ENCODE measurements around the gene AMIGO1. TPM values are rescaled to one million over a fixed set of nuclear protein-coding genes. Genes with fewer than 3 reads are reported as not detected.

Gene AMIGO1
- total RNA-seq, 1 experiment from 2014 or later = 0.10 TPM

- no peaks in the 10 kb centered on the region for H3K79me2 ChIP-seq (ENCODE audit: insufficient read depth, low read length)
- ChIA-PET POLR2A (no interaction called here), RAD21 (ENCODE audit: low non-redundant PET in 1 of 2, low total read pairs in 2 of 2, uncharacterized antibody in 2 of 2, unreplicated experiment in 2 of 2) (no interaction called here), CTCF (interaction anchor here (1.1 kb wide), 1 partner anchor 7 kb away, joined by 3 read pairs; no protein-coding TSS in a partner anchor)
- intact Hi-C loops (cut with micrococcal nuclease) = loop anchor here (10.0 kb wide), 1 partner anchor 334 kb away; no protein-coding TSS in a partner anchor
- ATAC-seq (no peak), DNase-seq (ENCODE audit: low read depth, low spot score) (no peak)
- H3K27me3 ChIP-seq (ENCODE audit: insufficient read depth, low read length) = no peaks in the 10 kb centered on the region
- H3K4me3 ChIP-seq (replicated peaks in 1 of 2; ENCODE audit: low read depth in 1 of 2, low read length in 2 of 2) = no peak overlapping the region
- no peak overlapping the region for H3K9ac ChIP-seq (ENCODE audit: low read length)
- H3K9me2 ChIP-seq (ENCODE audit: insufficient read depth) = no peaks in the 10 kb centered on the region
- H4K20me1 ChIP-seq (ENCODE audit: insufficient read depth) = no peaks in the 10 kb centered on the region
- H3K27ac ChIP-seq (ENCODE audit: low read depth, low read length) = no peak overlapping the region
- BruUV-seq (replicated peaks) = no TSS peak
- no peaks in the 10 kb centered on the region for H3K4me1 ChIP-seq (ENCODE audit: control insufficient read depth in 1 of 2, insufficient read depth in 2 of 2, low read length in 2 of 2)
- TF ChIP-seq, protein P1, sequence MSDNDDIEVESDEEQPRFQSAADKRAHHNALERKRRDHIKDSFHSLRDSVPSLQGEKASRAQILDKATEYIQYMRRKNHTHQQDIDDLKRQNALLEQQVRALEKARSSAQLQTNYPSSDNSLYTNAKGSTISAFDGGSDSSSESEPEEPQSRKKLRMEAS (IDR thresholded peaks at IDR 0.05) = no peak
- TF ChIP-seq ZNF274 (IDR thresholded peaks at IDR 0.05; ENCODE audit: low read depth, low read length) = no peak
- no peak for TF ChIP-seq JUND (IDR thresholded peaks at IDR 0.05)
- no peaks in the 10 kb centered on the region for H3K36me3 ChIP-seq (ENCODE audit: control insufficient read depth in 1 of 2, insufficient read depth in 2 of 2, low read length in 2 of 2)
- no peaks in the 10 kb centered on the region for H3K9me3 ChIP-seq (ENCODE audit: control insufficient read depth in 1 of 2, insufficient read depth in 1 of 2, low read depth in 1 of 2, low read length in 2 of 2)
- no peak overlapping the region for H2AFZ ChIP-seq (ENCODE audit: low read depth, low read length, poor library complexity, severe bottlenecking)
- no peak overlapping the region for H3K4me2 ChIP-seq (ENCODE audit: low read length)
Measured at GRCh38 chr1:109538827-109539555, 29.5 kb upstream of the AMIGO1 start.

- no TSS peak for BruUV-seq (replicated peaks)
- Histone ChIP-seq H3K9me3 (ENCODE audit: control insufficient read depth in 1 of 2, insufficient read depth in 1 of 2, low read depth in 1 of 2, low read length in 2 of 2) (no peaks in the 10 kb centered on the region), H3K27me3 (ENCODE audit: insufficient read depth, low read length) (no peaks in the 10 kb centered on the region), H3K4me3 (replicated peaks in 1 of 2; ENCODE audit: low read depth in 1 of 2, low read length in 2 of 2) (no peak overlapping the region), H3K9me2 (ENCODE audit: insufficient read depth) (no peaks in the 10 kb centered on the region), H3K4me1 (ENCODE audit: control insufficient read depth in 1 of 2, insufficient read depth in 2 of 2, low read length in 2 of 2) (peaks cover 1 to 6% of the 10 kb centered on the region in 2 experiments; a peak in 3 of 4 replicates), H3K79me2 (ENCODE audit: insufficient read depth, low read length) (no peaks in the 10 kb centered on the region), H3K27ac (ENCODE audit: low read depth, low read length) (no peak overlapping the region), H2AFZ (ENCODE audit: low read depth, low read length, poor library complexity, severe bottlenecking) (no peak overlapping the region), H3K4me2 (ENCODE audit: low read length) (no peak overlapping the region), H3K9ac (ENCODE audit: low read length) (no peak overlapping the region), H4K20me1 (ENCODE audit: insufficient read depth) (no peaks in the 10 kb centered on the region), H3K36me3 (ENCODE audit: control insufficient read depth in 1 of 2, insufficient read depth in 2 of 2, low read length in 2 of 2) (no peaks in the 10 kb centered on the region)
- TF ChIP-seq SP1 (IDR thresholded peaks at IDR 0.05; ENCODE audit: low read depth) = no peak
- no peak for TF ChIP-seq TCF7L2 (IDR thresholded peaks at IDR 0.05; ENCODE audit: borderline replicate concordance, extremely low read depth, insufficient read depth, insufficient read length)
- TF ChIP-seq FOSL1 (IDR thresholded peaks at IDR 0.05; ENCODE audit: low read depth) = no peak
- TF ChIP-seq, protein P2, sequence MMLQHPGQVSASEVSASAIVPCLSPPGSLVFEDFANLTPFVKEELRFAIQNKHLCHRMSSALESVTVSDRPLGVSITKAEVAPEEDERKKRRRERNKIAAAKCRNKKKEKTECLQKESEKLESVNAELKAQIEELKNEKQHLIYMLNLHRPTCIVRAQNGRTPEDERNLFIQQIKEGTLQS (IDR thresholded peaks at IDR 0.05) = no peak
- TF ChIP-seq ZFX (IDR thresholded peaks at IDR 0.05) = no peak
- no peak for TF ChIP-seq RAD21 (IDR thresholded peaks at IDR 0.05; ENCODE audit: low read depth)
- TF ChIP-seq, protein P3, sequence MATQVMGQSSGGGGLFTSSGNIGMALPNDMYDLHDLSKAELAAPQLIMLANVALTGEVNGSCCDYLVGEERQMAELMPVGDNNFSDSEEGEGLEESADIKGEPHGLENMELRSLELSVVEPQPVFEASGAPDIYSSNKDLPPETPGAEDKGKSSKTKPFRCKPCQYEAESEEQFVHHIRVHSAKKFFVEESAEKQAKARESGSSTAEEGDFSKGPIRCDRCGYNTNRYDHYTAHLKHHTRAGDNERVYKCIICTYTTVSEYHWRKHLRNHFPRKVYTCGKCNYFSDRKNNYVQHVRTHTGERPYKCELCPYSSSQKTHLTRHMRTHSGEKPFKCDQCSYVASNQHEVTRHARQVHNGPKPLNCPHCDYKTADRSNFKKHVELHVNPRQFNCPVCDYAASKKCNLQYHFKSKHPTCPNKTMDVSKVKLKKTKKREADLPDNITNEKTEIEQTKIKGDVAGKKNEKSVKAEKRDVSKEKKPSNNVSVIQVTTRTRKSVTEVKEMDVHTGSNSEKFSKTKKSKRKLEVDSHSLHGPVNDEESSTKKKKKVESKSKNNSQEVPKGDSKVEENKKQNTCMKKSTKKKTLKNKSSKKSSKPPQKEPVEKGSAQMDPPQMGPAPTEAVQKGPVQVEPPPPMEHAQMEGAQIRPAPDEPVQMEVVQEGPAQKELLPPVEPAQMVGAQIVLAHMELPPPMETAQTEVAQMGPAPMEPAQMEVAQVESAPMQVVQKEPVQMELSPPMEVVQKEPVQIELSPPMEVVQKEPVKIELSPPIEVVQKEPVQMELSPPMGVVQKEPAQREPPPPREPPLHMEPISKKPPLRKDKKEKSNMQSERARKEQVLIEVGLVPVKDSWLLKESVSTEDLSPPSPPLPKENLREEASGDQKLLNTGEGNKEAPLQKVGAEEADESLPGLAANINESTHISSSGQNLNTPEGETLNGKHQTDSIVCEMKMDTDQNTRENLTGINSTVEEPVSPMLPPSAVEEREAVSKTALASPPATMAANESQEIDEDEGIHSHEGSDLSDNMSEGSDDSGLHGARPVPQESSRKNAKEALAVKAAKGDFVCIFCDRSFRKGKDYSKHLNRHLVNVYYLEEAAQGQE (IDR thresholded peaks at IDR 0.05; ENCODE audit: low read depth) = no peak
- CTCF ChIA-PET = interaction anchor here (1.0 to 1.1 kb wide), 2 partner anchors 8 to 47 kb away, joined by 3 read pairs; no protein-coding TSS in a partner anchor
- ATAC-seq (no peak), DNase-seq (ENCODE audit: low read depth, low spot score) (no peak)
- RAD21 ChIA-PET (ENCODE audit: low non-redundant PET in 1 of 2, low total read pairs in 2 of 2, uncharacterized antibody in 2 of 2, unreplicated experiment in 2 of 2) = no interaction called here
- POLR2A ChIA-PET = no interaction called here
- intact Hi-C loops (cut with micrococcal nuclease) = loop anchor here (10.0 kb wide), 1 partner anchor 333 kb away; no protein-coding TSS in a partner anchor
Measured at GRCh38 chr1:109537450-109538178, 28.1 kb upstream of the AMIGO1 start.
